Activated CD4-positive, alpha-beta T cell treated with anti-CD3 and anti-CD28 coated beads, Interleukin-2, Interleukin-4, amounts not matched to agents 100 ng/mL and 50 ng/mL, durations not matched to agents 16 hours and 8 hours (primary cell): ENCODE measurements around the gene IGSF6.
"Not testable (repeated sequence)": the region's sequence is repeated elsewhere in the genome, so short reads cannot be mapped to it uniquely, and the experiment has no call there.

Experiments used
- DNase-seq: peaks from one replicate; pipeline ENCODE4 v3.0.0-alpha.2; 2020; ENCODE audit warnings: low spot score

Gene IGSF6, protein sequence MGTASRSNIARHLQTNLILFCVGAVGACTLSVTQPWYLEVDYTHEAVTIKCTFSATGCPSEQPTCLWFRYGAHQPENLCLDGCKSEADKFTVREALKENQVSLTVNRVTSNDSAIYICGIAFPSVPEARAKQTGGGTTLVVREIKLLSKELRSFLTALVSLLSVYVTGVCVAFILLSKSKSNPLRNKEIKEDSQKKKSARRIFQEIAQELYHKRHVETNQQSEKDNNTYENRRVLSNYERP

GRCh38 chr16:21652453-21652852, at the start of gene IGSF6:
Gene IGSF6, minus strand, starts transcription at chr16:21652608. Its CDS starts 10 bp downstream, at chr16:21652598.
- no peak for DNase-seq

- DNase-seq: no peak
These were observed 48.9 kb upstream of the IGSF6 start for GRCh38 chr16:21701271-21701670.

GRCh38 chr16:21698169-21699032, 46.0 kb upstream of the IGSF6 start:
- DNase-seq: no peak

DNA sequence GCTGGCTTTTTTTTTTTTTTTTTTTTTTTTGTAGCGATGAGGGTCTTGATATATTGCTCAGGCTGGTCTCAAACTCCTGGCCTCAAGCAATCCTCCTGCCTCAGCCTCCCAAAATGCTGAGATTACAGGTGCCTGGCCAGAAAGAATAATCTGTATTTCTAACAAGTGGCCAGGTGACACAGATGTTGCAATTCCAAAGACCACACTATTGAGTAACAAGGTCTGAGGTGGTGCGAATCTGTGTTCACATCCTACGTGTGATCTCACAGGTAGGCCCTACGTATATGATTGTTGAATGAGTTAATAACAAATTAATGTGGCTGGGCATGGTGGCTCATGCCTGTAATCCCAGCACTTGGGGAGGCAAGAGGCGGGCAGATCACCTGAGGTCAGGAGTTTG, 44.6 kb upstream of the IGSF6 start:
- no peak for DNase-seq

DNA sequence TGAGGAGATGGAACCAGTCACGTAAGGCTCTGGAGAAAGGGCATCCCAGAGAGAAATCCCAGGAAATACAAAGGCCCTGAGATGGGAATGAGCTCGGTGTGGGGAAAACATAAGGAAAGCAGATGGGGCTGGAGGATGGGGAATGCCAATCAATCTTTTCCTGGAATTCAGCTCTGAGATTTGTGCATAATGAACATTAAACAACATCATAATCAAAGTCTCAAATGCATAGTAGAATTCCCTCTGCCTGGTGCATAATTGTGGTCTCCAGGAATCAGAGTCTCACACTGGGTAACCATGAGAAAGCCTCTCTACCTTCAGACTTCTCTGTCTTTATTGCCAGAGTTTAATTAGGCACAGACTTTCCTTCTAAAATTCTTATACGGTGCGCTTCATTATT, 42.2 kb upstream of the IGSF6 start:
- no peak for DNase-seq

DNA sequence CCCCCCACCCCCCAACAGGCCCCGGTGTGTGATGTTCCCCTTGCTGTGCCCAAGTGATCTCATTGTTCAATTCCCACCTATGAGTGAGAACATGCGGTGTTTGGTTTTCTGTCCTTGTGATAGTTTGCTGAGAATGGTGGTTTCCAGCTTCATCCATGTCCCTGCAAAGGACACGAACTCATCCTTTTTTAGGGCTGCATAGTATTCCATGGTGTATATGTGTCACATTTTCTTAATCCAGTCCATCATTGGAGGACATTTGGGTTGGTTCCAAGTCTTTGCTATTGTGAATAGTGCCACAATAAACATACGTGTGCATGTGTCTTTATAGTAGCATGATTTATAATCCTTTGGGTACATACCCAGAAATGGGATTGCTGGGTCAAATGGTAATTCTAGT, 38.6 kb upstream of the IGSF6 start:
- not testable (repeated sequence) for DNase-seq

DNA sequence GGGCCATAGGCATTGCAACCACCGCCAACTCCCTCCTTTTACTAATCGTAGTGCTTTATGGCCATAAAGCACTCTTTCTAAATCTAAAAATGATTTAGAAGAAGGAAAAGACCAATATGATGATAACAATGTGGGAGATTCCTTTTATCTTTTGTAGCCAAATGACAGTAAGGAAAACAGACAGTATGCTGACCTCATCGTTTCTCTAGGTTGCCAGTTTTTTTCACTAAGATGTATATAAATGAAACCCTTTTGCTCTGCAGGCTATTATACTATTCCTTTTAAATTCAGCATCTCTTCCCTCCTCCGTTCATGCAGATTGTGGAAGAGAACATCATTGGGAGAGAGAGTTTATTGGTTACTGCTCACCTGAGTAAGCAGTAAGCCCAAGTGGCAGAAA, 36.7 kb upstream of the IGSF6 start:
- no peak for DNase-seq

GRCh38 chr16:21685034-21685455, 32.6 kb upstream of the IGSF6 start:
- no peak for DNase-seq

DNA sequence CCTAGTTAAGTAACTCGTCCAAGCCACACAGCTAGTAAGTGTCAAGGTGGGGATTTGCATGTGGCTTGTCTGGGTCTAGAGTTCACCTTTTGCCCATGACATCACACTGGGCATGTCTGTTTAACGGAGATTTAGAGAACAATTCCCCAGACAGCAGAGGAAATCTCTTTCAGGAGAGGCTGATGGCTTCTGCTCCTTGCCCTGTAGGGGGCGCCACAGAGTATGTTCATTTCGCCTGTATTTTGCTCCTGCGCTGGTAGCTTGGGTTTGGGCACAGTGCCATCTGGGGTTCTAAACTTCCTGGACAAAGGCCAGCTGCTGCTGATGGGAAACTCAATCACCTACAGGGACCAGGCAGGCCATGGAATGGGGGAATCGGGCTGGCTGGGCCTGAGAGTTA, 31.8 kb upstream of the IGSF6 start:
- peak; percentile 29 for DNase-seq

- DNase-seq: no peak
These were observed 30.8 kb upstream of the IGSF6 start for GRCh38 chr16:21683184-21683583.

DNA sequence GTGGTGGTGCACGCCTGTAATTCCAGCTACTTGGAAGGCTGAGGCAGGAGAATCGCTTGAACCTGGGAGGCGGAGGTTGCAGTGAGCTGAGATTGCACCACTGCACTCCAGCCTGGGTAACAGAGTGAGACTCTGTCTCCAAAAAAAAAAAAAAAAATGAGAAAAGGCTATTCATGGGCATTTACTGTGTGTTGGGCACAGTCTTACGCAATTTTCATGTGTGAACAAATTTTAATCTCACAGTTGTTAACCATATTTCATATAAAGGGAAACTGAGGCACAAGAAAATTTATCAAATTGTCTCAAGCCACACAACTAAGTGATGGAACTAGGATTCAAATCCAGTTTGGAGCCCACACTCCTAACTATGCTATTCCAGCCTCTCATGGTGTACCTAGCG, 28.3 kb upstream of the IGSF6 start:
- not testable (repeated sequence) for DNase-seq

GRCh38 chr16:21674456-21674855, 22.0 kb upstream of the IGSF6 start:
- not testable (repeated sequence) for DNase-seq

- no peak for DNase-seq
These were observed 21.1 kb upstream of the IGSF6 start for GRCh38 chr16:21673469-21673868.

DNA sequence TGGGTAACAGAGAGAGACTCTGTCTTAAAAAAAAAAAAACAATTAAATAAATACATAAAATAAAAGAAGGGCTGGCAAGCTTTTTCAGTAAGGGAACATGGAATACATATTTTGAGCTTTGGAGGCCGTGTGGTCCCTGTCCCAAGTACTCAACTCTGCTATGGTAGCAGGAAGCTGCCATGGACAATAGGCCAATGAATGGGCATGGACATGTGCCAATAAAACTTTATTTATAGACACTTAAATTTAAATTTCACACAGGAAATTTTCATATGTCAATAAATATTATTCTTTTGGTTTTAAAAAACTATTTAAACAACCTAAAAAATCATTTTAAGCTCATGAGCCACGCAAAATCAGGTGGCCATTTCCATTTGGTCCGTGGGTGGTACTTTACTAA, 15.2 kb upstream of the IGSF6 start:
- DNase-seq: no peak

GRCh38 chr16:21666772-21667171, 14.4 kb upstream of the IGSF6 start:
- DNase-seq: no peak

- no peak for DNase-seq
These were observed 12.5 kb upstream of the IGSF6 start for GRCh38 chr16:21664801-21665492.

DNA sequence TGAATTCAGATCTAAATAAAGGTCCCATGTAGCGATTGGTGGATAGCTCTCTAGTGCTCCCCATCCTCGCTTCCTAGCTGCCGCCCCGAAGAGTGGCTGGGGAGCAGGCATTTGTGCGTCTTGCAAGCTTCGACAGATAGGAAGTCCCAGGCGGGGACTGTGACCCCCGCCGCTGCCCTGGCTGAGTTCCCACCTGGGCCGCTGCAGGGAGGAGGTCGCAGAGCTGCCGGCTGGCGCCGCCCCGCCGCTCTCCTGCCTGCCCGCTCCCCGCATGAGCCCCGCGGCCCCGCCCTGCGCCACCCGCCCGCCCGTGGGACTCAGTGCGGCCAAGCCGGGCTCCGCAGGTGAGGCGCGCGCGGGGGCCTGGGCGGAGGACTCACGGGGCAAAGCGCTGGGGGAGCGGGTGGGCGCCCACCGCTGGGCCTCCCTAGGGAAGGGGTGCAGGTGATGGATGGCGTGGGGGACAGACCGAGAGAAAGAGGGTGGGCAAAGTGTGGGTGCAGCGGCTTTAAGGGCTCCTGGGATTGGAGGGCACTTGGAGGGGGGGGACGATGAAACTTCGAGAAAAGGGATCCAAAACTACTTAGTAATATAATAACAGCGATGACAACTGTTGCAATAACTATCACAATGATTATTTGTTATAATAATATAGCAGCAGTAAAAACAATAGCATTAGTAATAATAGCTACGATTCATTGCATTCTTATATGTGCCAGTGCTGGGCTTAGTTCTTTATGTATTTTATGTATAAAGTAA, 11.7 kb upstream of the IGSF6 start, which contains the start of gene OTOA:
OTOA (plus strand) TSS at position 80 of the 759 bp plus-strand sequence. CDS start 14,547 bp downstream, outside the sequence.
- DNase-seq: no peak

GRCh38 chr16:21659124-21659523, 6.7 kb upstream of the IGSF6 start:
- no peak for DNase-seq

DNA sequence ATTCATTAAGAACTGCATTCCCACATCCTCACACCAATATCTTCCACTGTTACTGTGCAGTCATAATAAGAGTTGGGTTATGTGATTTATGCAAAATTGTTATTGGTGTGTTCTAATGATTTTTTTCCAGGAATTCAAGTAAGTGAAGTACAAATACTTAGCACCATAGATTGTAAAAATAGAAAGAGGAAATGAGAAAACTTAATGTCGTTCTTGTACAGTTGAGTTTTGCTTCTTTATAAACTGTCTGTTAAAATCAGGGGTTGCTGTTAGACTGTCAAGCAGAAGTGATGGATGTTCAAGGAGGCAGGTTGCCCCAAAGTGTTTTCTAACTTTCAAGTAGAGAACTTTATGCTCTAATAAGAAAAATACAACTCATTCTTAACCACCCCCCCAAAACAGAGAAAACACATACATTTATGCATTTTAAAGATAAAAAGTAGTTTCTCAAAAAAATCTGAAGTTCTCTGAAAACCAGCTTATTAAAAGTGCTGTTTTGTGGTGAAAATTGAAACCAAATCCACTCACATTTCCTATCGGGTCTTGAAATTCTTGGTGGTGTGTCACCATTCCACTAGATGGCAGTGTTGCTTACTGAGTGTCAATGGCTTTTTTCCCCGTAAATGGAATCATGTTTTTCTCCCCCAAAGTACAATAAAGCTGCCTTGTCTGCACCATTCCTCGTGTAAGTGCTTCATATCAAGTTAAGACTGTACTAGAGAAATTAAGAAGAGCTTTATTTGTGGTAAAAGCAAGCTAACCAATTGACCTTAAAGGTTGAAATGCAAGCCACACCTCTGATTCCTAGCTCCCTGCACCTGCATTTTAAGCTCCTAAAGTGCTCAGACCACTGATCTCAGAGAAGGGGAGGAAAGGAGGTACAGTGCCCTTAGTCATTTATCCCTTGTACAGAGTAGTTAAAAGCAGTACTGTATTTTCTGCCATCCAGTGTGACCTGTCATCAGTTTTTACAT, 4.7 kb upstream of the IGSF6 start:
- DNase-seq: peak; percentile 73

DNA sequence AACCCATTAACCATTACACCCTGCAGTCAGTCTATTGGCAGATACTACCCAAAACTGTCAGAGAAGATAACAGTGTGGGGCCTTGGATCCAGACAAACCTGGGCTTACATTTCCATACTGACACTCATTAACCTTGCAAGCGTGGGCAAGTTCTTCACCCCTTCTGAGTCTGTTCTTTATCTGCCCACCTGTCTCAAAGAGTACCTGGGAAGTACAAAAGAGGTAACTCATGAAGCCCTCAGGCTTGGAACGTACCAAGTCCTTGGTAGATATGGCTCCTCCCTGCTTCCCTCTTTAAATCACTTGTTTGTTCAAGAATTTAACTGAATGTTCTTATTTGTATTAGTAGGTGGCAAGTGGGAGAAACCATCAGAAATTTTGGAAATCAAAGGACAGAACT, 2.5 kb upstream of the IGSF6 start:
- DNase-seq: no peak

DNA sequence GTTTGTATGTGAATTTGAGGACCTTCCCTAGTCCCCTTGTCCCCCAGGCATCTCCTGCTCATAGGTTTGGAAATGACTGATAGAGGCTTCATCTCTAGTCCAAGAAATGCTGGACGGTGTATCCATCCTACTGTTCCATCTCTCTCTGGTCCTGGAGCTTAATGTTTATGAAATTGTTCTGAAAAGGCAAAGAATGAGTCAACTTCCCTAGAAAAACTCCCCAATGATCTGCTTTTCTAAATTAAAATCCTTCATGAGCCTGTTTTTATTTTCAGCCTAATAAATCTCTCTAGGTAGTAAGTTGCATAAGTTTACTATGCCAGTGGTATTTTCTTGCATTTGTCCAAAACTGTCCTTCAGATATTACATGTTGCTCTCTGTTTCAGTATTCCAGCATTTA, 2.1 kb upstream of the IGSF6 start:
- DNase-seq: no peak
